Fibroblast of gingiva (primary cell): ENCODE results near the gene CHST15.

Experiments used
- DNase-seq: peaks from one replicate; pipeline ENCODE4 v3.0.0-alpha.2; 2011; ENCODE audit warnings: low read depth

The CHST15 gene

GRCh38 chr10:123997486-123998196, 95.8 kb downstream of the CHST15 start:
- DNase-seq = peak; percentile 98

DNA sequence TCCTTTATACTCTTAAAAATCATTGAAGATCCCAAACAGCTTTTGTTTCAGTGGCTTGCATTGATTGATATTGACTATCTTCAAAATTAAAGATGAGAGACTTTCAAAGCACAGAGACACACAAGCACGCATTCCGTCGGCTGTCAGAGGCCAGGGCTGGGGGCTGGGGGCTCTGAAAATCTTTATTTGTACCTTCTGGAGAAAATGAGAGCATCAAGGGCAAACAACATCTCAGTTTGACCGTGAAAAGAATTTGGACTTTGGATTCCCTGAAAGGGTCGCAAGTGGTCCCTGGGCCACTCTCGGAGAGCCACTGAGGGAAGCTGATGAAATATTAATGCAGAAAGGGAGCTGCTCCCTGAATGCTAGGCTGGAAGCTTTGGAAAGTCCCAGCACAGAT, 96.4 kb downstream of the CHST15 start:
- no peak for DNase-seq

DNA sequence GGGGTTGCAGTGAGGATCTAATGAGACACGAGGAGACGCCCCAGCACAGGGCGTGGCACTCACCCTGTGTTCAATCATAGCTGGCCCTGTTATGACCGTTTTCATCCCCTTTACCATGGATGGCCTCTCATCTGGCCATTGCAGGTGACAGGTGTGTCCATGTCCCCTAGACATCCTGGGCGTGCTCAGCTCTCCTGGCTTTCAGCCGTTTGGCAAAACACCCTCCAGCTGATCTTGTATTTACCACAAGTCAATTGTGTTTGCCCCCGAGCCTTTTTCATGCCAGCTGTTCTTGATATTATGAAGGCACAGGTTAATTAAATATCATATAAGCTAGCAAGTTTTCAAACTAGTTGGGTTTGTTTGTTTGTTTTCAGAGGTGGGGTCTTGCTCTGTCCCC, 97.1 kb downstream of the CHST15 start:
- DNase-seq = no peak

DNA sequence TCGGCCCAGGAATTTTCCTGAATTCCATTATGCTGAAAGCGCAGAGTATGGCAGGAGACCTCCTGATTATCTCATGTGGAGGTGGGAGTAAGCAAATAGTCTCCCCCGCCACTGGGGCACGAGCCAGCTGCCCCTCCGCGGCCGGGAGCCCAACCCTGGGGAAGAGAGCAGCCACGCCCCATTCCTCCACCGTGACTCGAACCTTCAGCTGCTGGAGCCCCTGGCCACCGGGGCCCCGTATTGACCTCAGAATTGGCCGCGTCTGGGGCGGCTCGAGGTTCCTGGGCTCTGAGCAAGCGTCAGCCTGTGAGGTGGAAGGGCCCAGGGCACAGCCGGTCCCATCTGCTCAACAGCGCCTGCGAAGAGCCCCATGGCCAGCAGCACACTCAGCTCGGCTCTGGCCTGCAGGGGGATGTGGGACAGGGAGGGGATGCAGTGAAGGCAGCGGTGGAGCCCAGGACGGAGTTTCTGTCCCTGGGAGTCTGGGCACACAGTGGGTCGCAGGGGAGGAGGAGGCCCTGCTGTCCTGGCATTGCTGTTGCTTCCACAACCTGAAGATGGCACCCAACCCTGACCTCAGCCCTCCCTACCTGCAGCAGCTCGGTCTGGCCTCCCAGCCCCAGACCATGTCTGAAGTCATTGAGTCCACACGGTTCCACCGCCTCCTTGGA, 97.8 kb downstream of the CHST15 start:
- peak; percentile 68 for DNase-seq

DNA sequence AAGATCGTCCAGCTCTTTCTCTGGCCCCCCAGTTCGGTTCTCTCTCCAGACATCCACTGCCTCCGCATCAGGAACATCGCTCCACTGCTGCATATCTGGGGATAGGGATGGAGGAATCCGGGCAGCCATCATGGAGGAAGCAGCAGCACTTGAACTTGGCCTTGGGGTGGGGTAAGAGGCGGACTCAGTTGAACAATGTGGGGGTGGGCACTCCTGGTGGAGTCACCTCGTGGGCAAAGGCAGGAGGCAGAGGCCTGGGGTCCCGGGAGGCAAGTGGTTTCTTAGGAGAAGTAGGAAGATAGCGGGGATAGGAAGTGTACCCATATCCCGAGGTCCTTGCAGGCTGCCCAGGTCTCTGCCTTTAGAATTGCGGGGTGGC, 98.3 kb downstream of the CHST15 start:
- no peak for DNase-seq

GRCh38 chr10:123994417-123995081, 98.8 kb downstream of the CHST15 start:
- peak; percentile 92 for DNase-seq

DNA sequence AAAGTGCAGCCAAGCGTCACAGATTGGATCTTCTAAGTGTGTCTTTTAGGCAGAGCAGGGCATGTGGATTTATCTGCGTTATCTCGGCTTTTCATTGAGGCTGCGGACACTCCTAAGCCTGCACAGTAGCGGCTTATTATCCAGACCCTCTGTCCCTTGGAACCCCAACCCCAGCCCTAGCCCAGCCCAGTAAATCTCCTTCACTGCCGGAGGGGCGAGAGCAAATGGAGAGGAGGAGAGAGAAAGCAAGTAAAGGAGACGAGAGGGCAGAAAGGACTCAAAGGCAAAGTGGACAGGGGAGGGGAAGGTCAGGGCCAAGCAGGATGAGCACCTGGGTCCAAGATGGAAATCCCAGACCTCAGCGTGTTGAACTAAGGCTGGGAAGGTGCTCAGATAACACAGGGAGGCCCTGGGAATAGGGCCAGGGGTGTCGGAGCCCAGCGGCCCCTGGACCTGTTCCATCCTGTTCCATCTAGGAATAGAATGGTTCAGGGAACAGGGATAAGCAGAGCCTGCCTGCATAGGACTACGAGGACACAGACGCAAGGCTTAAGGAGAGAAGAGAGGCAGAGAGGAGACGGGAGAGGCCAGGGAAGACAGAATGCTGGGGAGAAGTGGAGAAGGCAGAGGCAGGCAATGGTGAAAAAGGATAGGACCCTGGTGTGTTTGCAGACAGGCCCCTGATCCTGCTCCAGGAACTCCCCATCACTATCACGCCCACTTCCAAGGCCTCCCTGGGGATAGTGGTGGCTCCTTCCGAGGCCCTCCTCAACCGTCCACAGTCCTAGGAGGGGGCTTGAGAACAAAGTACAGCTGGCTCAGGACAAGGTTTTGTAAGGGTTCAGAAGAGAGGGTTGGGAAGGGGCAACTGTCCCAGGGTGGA, 99.6 kb downstream of the CHST15 start:
- DNase-seq = no peak

DNA sequence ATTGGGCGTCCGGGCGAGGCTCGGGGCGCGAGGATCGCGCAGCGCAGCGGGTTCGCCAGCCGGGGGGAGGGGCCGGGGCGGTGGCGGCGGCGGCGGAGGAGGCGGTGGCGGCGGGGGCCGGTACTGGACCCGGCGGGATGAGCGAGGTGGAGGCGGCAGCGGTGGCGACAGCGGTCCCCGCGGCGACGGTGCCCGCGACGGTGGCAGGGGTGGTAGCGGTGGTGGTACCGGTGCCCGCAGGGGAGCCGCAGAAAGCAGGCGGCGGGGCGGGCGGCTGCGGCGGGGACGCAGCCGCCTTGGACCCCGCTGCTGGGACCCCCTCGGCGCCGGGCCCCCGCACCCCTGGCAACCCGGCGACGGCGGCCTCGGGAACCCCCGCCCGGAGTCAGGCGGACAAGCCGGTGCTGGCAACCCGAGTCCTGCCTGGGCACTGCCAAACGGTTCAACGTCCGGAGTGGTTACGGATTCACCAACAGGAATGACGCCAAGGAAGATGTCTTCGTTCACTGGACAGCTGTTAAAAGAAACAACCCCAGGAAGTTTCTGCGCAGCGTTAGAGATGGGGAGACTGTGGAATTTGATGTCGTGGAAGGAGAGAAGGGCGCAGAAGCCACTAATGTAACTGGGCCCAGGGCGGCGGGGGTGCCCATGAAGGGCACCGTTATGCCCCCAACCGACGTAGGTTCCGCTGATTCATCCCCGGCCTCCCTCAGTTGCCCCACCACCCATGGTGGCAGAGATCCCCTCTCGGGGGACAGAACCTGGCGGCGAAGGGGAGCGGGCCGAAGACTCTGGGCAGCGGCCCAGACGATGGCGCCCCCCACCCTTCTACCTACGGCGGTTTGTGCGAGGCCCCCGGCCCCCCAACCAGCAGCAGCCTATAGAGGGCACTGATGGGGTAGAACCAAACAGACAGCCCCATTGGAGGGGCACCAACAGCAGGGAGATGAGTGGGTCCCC, 101.5 kb downstream of the CHST15 start:
- peak; percentile 39 for DNase-seq

DNA sequence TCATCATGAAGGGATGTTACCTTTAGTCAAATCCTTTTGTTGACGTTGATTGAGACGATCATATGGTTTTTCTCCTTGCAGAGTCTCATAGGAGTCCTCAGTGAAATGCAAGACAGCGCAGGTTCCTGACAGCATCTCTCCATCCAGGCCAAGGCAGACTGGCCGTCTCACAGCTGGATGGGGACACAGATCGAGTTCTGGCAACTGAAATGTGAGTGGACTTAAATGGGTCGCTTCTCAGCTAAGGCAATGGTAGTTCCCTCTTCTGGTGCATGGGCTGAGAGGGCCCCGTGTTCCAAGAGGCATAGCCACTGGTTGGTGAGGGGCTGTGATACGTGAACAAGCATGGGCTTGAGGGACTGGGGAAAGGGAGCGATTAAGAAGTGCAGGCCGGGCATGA, 102.5 kb downstream of the CHST15 start:
- no peak for DNase-seq

DNA sequence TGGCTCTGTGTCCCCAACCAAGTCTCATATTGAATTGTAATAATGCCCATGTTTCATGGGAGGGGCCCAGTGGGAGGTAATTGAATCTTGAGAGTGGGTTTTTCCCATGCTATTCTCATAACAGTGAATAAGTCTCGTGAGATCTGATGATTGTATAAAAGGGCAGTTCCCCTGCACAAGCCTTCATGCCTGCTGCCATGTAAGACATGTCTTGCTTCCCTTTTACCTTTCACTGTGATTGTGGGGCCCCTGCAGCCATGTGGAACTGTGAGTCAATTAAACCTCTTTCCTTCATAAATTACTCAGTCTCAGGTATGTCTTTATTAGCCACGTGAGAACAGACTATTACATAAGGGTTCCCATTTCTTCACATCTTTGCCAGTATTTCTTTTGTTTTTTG, 104.7 kb downstream of the CHST15 start:
- DNase-seq = no peak

- DNase-seq = no peak
Observed at GRCh38 chr10:123986736-123987135, 106.7 kb downstream of the CHST15 start.

- peak; percentile 18 for DNase-seq
Observed at GRCh38 chr10:123974406-123974805, 119.0 kb downstream of the CHST15 start.

DNA sequence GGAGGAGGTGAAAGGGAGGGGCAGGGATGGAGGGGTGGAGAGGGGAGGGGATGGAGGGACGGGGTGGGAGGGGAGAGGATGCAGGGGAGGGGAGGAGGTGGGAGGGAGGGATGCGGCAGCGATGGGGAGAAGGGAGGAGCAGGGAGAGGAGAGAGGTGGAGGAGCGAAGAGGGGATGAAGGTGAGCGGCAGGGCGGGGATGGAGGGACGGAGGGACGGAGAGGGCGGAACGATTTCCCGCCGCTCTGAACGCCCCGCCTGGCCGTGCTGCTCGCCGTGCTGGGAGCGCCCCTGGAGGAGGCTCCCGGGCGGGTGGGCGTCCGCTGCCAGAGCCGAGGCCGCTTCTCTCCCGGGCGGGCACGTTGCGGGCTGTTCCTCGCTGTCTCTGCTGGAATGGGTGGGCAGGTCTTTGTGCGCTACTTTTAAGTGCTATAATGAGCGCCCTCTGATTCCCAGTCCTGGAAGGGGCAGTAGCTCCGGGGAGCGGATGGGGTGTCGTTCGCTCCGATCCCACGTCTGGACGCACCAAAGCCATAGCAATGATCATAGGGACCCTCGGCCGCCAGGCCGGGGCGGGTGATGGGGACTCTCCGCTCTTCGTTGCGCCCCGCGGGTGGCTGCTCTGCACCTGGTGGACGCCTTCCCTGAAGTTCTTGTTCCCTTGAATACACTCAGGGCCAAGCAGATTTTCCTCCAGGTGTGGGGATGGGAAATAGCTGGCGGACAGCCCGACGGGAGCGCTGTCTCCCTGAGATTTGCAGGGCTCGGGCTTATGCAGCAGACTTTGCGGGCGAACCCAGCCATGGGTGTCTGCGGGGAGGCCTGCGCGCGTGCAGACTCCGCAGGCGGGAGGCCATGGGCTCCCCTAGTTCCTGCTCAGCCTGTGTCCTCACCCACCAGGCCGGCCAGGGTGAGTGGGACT, 120.7 kb downstream of the CHST15 start:
- no peak for DNase-seq

- no peak for DNase-seq
Observed at GRCh38 chr10:123970927-123971286, 122.5 kb downstream of the CHST15 start.

DNA sequence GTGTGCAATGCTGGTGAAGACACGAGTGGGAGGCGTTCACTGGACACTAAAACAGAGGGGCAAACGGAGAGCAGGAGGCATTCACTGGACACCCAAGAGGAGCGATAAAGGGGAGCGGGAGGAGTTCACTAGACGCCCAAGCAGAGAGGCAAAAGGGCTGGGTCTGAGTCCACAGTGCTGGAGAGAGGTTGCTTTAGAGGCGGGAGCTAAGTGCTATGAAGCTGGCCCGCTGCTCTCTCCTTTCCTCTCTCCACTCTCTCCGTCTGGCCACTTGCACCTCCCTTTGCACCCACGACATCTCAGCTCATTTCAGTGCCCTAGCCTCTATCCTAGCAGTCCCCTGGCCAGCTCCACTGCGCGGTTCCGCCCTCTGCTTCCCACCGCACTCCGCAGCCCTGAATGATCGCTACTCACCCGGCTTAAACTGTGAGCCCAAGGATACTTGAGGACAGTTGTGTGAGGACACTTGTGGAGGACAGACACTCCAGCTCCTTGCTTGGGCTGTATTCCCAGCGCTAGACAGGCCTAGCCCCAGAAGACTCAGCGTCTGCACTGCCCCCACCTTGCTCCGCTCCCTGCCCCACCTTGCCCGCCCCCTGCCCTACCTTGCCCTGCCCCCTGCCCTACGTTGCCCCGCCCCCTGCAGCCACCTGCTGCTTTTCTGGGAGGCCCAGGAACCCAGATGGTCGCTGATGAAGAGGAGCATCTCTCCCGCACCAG, 123.0 kb downstream of the CHST15 start:
- no peak for DNase-seq

- DNase-seq = peak; percentile 34
Observed at GRCh38 chr10:123967626-123968243, 125.7 kb downstream of the CHST15 start.

- DNase-seq = no peak
Observed at GRCh38 chr10:123966896-123967231, 126.5 kb downstream of the CHST15 start.

DNA sequence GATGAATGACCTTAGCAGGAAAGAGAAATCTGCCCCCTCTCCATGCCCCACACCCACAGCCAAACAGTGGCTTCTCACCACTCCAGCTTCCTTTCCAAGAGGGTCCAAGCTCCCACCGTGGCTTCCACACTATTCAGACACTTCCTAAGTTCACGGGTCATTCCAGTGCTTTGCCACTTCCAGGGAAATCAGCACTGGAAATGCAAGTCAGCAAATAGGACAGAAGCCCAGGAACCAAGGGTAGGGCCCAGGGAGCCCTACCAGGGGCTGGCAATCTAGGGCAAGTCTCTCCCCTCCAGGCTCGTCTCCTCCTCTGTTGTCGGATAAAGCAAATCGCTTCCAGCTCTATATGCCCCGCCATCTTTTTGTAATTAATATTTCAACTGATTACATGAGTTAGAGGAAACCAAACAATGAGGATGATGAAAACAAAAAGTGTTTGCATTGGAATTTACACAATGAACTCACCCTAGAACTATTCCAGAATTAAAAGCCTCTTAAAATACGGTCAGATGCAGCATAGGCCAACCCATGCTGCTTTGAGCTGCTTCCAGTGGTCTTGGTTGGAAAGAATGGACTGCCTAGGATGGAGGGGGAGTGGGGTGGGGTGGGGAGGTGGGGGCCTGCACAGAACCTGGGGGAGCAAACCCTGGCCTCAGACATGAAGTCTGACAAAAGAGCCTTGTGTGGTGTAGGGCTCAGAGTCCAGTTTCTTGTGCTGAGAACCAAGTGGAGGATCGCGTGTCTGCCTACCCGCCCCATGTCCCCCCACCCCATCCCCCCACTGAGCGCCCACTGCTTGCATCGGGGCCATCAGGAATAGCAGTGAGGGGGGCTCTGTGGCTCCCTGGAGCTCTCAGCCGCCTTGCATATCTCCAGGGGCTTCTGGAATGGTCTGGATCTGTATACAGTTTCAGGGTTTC, 127.2 kb downstream of the CHST15 start:
- no peak for DNase-seq
